ENCODE data around the gene LAMA3. TPM values are rescaled to one million over a fixed set of nuclear protein-coding genes. Genes with fewer than 3 reads are reported as not detected.

LAMA3 gene
- total and polyA plus RNA-seq, 2 of the 13 experiments (the other 11 are each of a cell fraction or from before 2014, with no cell fraction given), result 0.45 to 2.2 TPM

DNA sequence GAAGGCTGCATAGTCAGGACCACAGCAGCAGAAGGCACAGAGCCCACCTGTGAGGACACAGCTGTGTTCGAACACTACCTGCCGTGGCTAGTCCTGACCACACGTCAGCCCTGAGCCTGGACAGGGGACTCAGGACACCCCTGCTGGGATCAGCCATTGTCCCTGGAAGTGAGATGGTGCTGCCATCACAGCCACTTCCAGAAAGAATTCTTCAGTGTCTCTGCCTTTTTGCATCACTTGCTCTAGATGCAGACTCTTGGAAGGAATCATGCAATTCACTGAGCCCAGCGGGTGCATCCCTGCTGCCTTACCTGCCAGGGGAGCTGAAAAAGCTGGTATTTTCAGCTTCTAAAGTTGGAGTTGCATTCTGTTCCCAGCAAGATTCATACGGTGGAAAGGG, 49.3 kb downstream of the LAMA3 start:
- FAIRE-seq (no peak), ATAC-seq (no peak), DNase-seq (ENCODE audit: low spot score) (no peak)
- no TSS peak for BruUV-seq (replicated peaks)
- no peak overlapping the region for H3K4me3 ChIP-seq (replicated peaks in 1 of 3; ENCODE audit: insufficient read depth in 1 of 3, low read depth in 2 of 3, low read length in 3 of 3)
- no peak overlapping the region for H3K27ac ChIP-seq (ENCODE audit: extremely low read length, insufficient read depth, low read length)
- no peaks in the 10 kb centered on the region for H3K4me1 ChIP-seq (ENCODE audit: insufficient read depth, low read length)
- ChIA-PET CTCF (ENCODE audit: low intra/inter-chr PET ratio, low total read pairs) (no interaction called here), POLR2A (no interaction called here)
- H3K9ac ChIP-seq (ENCODE audit: insufficient read depth, low read depth, low read length), result no peak overlapping the region
- no peaks in the 10 kb centered on the region for H3K36me3 ChIP-seq (replicated peaks in 1 of 2; ENCODE audit: control insufficient read depth in 1 of 2, insufficient read depth in 2 of 2, low read length in 2 of 2)
- no peaks in the 10 kb centered on the region; a peak in 2 of 5 replicates for H3K27me3 ChIP-seq (ENCODE audit: control insufficient read depth in 1 of 2, insufficient read depth in 2 of 2, low read length in 2 of 2)
- H3K4me2 ChIP-seq (ENCODE audit: low read depth, low read length), result no peak overlapping the region
- no peak overlapping the region for H2AFZ ChIP-seq (ENCODE audit: low read length)
- TF ChIP-seq ZNF367 (CRISPR knock-in tag; IDR thresholded peaks at IDR 0.05; ENCODE audit: borderline replicate concordance) (no peak), ZBTB1 (CRISPR knock-in tag; IDR thresholded peaks at IDR 0.05; ENCODE audit: borderline replicate concordance) (no peak)
- WGBS (ENCODE audit: low lambda C conversion rate), result 58% methylated on average over 2 of the region's 5 CpGs
- intact Hi-C loops (cut with micrococcal nuclease; ENCODE audit: unreplicated experiment) (no loop called here), in situ Hi-C loops (cut with HindIII; ENCODE audit: extremely low pct_ligation_motif_present, low pct_unique_long_range_greater_than_20kb) (no loop called here)
- no peaks in the 10 kb centered on the region for H3K79me2 ChIP-seq (ENCODE audit: insufficient read depth, low read length)
- H3K9me3 ChIP-seq (ENCODE audit: low read length), result no peaks in the 10 kb centered on the region
- H4K20me1 ChIP-seq (ENCODE audit: insufficient read depth, low read length), result no peaks in the 10 kb centered on the region

DNA sequence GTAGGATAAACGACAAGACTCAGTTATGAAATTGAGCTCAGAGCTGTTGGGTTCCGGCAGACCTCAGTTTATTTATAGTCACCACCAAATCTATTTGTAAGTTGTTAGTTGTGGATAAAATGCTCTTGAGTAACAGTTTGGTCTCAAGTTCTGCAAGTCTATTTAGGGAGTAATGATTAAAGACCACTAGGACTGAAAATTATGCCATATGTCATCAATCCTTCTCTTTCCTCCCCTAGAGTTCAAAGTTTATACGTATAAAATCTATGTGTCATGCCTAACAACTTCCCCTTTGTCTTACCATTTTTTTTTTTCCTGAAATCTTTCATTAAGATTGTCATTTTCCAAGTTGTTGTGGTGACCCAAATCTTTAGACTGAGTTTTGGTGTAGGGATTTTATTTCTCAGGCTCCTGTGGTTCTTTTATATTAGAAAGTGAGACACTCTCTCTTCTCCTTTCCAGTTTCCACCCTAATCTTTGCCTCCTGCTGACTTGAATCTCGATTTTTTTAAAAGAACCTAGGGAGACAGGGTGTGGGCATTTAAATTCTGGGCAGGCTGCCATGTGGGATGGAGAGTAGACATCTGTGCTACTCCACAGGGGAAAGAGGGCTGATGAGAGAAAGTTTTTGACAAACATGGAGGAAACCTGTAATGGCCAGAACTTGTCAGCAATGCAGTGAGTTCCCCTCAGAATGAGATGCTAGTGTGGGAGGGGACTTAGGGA, 51.0 kb downstream of the LAMA3 start:
- ATAC-seq, result no peak
- Histone ChIP-seq H3K4me1 (ENCODE audit: insufficient read depth, low read length) (no peaks in the 10 kb centered on the region), H3K4me3 (replicated peaks in 1 of 3; ENCODE audit: insufficient read depth in 1 of 3, low read depth in 2 of 3, low read length in 3 of 3) (no peak overlapping the region), H3K4me2 (ENCODE audit: low read depth, low read length) (no peak overlapping the region), H3K79me2 (ENCODE audit: insufficient read depth, low read length) (no peaks in the 10 kb centered on the region), H4K20me1 (ENCODE audit: insufficient read depth, low read length) (no peaks in the 10 kb centered on the region), H3K27ac (ENCODE audit: extremely low read length, insufficient read depth, low read length) (no peak overlapping the region), H3K9ac (ENCODE audit: insufficient read depth, low read depth, low read length) (no peak overlapping the region), H3K9me3 (ENCODE audit: low read length) (no peaks in the 10 kb centered on the region), H2AFZ (ENCODE audit: low read length) (no peak overlapping the region), H3K27me3 (ENCODE audit: control insufficient read depth in 1 of 2, insufficient read depth in 2 of 2, low read length in 2 of 2) (no peaks in the 10 kb centered on the region; a peak in 2 of 5 replicates), H3K36me3 (replicated peaks in 1 of 2; ENCODE audit: control insufficient read depth in 1 of 2, insufficient read depth in 2 of 2, low read length in 2 of 2) (no peaks in the 10 kb centered on the region)
- CTCF ChIA-PET (ENCODE audit: low intra/inter-chr PET ratio, low total read pairs), result no interaction called here
- POLR2A ChIA-PET, result no interaction called here
- in situ Hi-C loops (cut with HindIII; ENCODE audit: extremely low pct_ligation_motif_present, low pct_unique_long_range_greater_than_20kb), result no loop called here
- no TSS peak for BruUV-seq (replicated peaks)
- 2% methylated on average over 4 of the region's 4 CpGs for WGBS (ENCODE audit: low lambda C conversion rate)
- intact Hi-C loops (cut with micrococcal nuclease; ENCODE audit: unreplicated experiment), result no loop called here
- FAIRE-seq, result no peak
- no peak for DNase-seq (ENCODE audit: low spot score)
- no peak for TF ChIP-seq MYC (CRISPR knock-in tag; IDR thresholded peaks at IDR 0.05; ENCODE audit: borderline replicate concordance)
- TF ChIP-seq, protein P1, sequence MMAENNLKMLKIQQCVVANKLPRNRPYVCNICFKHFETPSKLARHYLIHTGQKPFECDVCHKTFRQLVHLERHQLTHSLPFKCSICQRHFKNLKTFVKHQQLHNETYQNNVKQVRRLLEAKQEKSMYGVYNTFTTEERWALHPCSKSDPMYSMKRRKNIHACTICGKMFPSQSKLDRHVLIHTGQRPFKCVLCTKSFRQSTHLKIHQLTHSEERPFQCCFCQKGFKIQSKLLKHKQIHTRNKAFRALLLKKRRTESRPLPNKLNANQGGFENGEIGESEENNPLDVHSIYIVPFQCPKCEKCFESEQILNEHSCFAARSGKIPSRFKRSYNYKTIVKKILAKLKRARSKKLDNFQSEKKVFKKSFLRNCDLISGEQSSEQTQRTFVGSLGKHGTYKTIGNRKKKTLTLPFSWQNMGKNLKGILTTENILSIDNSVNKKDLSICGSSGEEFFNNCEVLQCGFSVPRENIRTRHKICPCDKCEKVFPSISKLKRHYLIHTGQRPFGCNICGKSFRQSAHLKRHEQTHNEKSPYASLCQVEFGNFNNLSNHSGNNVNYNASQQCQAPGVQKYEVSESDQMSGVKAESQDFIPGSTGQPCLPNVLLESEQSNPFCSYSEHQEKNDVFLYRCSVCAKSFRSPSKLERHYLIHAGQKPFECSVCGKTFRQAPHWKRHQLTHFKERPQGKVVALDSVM (CRISPR knock-in tag; IDR thresholded peaks at IDR 0.05), result no peak
- no peak for TF ChIP-seq GPN1 (CRISPR knock-in tag; IDR thresholded peaks at IDR 0.05; ENCODE audit: borderline replicate concordance)
- TF ChIP-seq, protein P2, sequence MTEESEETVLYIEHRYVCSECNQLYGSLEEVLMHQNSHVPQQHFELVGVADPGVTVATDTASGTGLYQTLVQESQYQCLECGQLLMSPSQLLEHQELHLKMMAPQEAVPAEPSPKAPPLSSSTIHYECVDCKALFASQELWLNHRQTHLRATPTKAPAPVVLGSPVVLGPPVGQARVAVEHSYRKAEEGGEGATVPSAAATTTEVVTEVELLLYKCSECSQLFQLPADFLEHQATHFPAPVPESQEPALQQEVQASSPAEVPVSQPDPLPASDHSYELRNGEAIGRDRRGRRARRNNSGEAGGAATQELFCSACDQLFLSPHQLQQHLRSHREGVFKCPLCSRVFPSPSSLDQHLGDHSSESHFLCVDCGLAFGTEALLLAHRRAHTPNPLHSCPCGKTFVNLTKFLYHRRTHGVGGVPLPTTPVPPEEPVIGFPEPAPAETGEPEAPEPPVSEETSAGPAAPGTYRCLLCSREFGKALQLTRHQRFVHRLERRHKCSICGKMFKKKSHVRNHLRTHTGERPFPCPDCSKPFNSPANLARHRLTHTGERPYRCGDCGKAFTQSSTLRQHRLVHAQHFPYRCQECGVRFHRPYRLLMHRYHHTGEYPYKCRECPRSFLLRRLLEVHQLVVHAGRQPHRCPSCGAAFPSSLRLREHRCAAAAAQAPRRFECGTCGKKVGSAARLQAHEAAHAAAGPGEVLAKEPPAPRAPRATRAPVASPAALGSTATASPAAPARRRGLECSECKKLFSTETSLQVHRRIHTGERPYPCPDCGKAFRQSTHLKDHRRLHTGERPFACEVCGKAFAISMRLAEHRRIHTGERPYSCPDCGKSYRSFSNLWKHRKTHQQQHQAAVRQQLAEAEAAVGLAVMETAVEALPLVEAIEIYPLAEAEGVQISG (CRISPR knock-in tag; IDR thresholded peaks at IDR 0.05), result no peak
- no peak for TF ChIP-seq ZNF256 (CRISPR knock-in tag; conservative IDR thresholded peaks at IDR 0.05)
- TF ChIP-seq GABPB1 (CRISPR knock-in tag; IDR thresholded peaks at IDR 0.05), result no peak
- no peak for TF ChIP-seq WIZ (CRISPR knock-in tag; IDR thresholded peaks at IDR 0.05)
- TF ChIP-seq ZNF253 (CRISPR knock-in tag; IDR thresholded peaks at IDR 0.05; ENCODE audit: borderline replicate concordance), result no peak
